Naive thymus-derived CD4-positive, alpha-beta T cell (primary cell): Measurements from ENCODE around the gene MAGI2. TPM values are rescaled to one million over a fixed set of nuclear protein-coding genes. Genes with fewer than 3 reads are reported as not detected.
"Not testable (repeated sequence)": the region's sequence is repeated elsewhere in the genome, so short reads cannot be mapped to it uniquely, and the experiment has no call there.

Source experiments
- ATAC-seq: fragments of 150-1000 bp; cut with Tn5 transposase; 2 replicates; pipeline ENCODE4 v1.10.0; 2021; ENCODE audit warnings: mild to moderate bottlenecking, moderate library complexity
- CTCF ChIA-PET: fragments of 350-600 bp; sonication (Branson Sonifier 250); formaldehyde crosslinking; loops from one replicate; lab custom pipeline; 2021; ENCODE audit warnings: antibody characterized with exemption; lab: Charles Lee
- POLR2A ChIA-PET: fragments of 350-600 bp; sonication (Branson Sonifier 250); formaldehyde crosslinking; loops from one replicate; lab custom pipeline; 2021; ENCODE audit warnings: antibody characterized with exemption, inconsistent platforms; lab: Charles Lee
- DNase-seq, 9 donors: peaks; one replicate each; pipeline versions ENCODE4 v3.0.0 to v3.0.0-alpha.2; 2020 to 2022; ENCODE audit warnings: mixed read lengths in 1 of 9
- H3K27ac ChIP-seq: one replicate; pipeline ENCODE4 v1.7.0; 2013; ENCODE audit warnings: mild to moderate bottlenecking, low read depth, low read length, moderate library complexity
- H3K27me3 ChIP-seq, 2 donors: one replicate each; pipeline ENCODE4 v1.7.0; 2013; ENCODE audit warnings: low read length in 2 of 2, mild to moderate bottlenecking in 2 of 2, moderate library complexity in 2 of 2; ENCODE audit not compliant: control insufficient read depth in 2 of 2, insufficient read depth in 2 of 2
- H3K36me3 ChIP-seq, 3 experiments: 1 replicate in 2 of 3; 2 replicates in 1 of 3; pipeline ENCODE4 v1.7.0; 2013; ENCODE audit warnings: low read length in 3 of 3, mild to moderate bottlenecking in 3 of 3, moderate library complexity in 1 of 3; ENCODE audit not compliant: insufficient read depth in 3 of 3, control insufficient read depth in 2 of 3
- H3K4me1 ChIP-seq, 2 donors: one replicate each; pipeline ENCODE4 v1.7.0; 2013; ENCODE audit warnings: low read length in 2 of 2, mild to moderate bottlenecking in 2 of 2, moderate library complexity in 1 of 2; ENCODE audit not compliant: control insufficient read depth in 2 of 2, insufficient read depth in 2 of 2
- H3K4me3 ChIP-seq: 2 replicates; pipeline ENCODE4 v1.7.0; 2013; ENCODE audit warnings: mild to moderate bottlenecking, low read length
- H3K9me3 ChIP-seq, 3 experiments: 1 replicate in 2 of 3; 2 replicates in 1 of 3; pipeline ENCODE4 v1.7.0; 2013; ENCODE audit warnings: low read length in 3 of 3; ENCODE audit not compliant: control insufficient read depth in 2 of 3
- H3K27ac Mint-ChIP-seq, 9 donors: one replicate each; pipeline ENCODE4 v1.8.0; 2020 to 2022; ENCODE audit warnings: mixed read lengths in 9 of 9, mild to moderate bottlenecking in 8 of 9, moderate library complexity in 5 of 9, inconsistent platforms in 2 of 9
- H3K27me3 Mint-ChIP-seq, 5 donors: one replicate each; pipeline ENCODE4 v1.8.0; 2021 to 2022; ENCODE audit warnings: mixed read lengths in 5 of 5, mild to moderate bottlenecking in 1 of 5
- H3K36me3 Mint-ChIP-seq, 5 donors: one replicate each; pipeline ENCODE4 v1.8.0; 2020 to 2022; ENCODE audit warnings: mixed read lengths in 5 of 5, mild to moderate bottlenecking in 3 of 5, inconsistent platforms in 1 of 5
- H3K4me1 Mint-ChIP-seq, 7 donors: one replicate each; pipeline ENCODE4 v1.8.0; 2020 to 2022; ENCODE audit warnings: mixed read lengths in 7 of 7, mild to moderate bottlenecking in 3 of 7, inconsistent platforms in 1 of 7
- H3K4me3 Mint-ChIP-seq, 10 donors: one replicate each; pipeline ENCODE4 v1.8.0; 2020 to 2022; ENCODE audit warnings: mild to moderate bottlenecking in 10 of 10, mixed read lengths in 10 of 10, moderate library complexity in 6 of 10, inconsistent platforms in 2 of 10
- H3K9me3 Mint-ChIP-seq, 11 donors: one replicate each; pipeline ENCODE4 v1.8.0; 2020 to 2022; ENCODE audit warnings: mixed read lengths in 11 of 11, mild to moderate bottlenecking in 4 of 11, inconsistent platforms in 1 of 11, moderate library complexity in 1 of 11
- intact Hi-C, 2 donors: fragments of 100-400 bp; cut with micrococcal nuclease; formaldehyde crosslinking; loops; one replicate each; pipeline ENCODE4 v1.15.1; 2023
- polyA plus RNA-seq, 2 donors: library from polyadenylated mRNA; unstranded; fragments of 300-500 nt; fragmentation: Illumina TruSeq; gene quantifications; one replicate each; pipeline ENCODE4 v1.2.3, GENCODE V29; 2021
- total RNA-seq, 6 experiments: library from RNA in 5 of 6; stranded (reverse) in 5 of 6; gene quantifications; 1 replicate in 5 of 6; 2 replicates in 1 of 6; pipeline ENCODE4 v1.2.3 and lab custom pipeline; 2021 to 2026

The MAGI2 gene
- total and polyA plus RNA-seq, 7 experiments from 2014 or later = 0.05 to 0.67 (median 0.15) TPM; not detected in 3

DNA sequence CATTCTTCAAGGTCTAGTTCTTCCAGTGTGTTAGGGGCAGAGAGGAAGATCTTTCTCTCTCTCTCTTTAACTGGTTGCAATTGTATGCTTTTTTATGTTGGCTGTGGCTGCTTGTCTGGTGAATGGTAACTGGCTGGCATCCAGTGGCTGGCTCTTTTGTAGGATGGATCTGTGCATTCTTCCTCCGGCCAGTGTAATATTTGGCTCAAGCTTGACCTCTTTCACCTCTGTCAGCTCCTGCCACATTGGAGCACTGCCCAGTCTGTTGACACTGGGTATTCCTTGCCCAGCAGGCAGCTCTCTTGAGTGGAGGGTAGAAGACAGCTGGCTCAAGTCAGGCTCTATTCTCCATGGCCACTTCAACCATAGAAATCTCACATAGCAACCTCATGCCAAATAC lies 1126.6 kb downstream of the MAGI2 start:
- Mint-ChIP-seq H3K4me3 (no peak overlapping the region), H3K4me1 (no peaks in the 10 kb centered on the region), H3K36me3 (no peaks in the 10 kb centered on the region), H3K9me3 (peaks cover 0 to 4% (median 0%) of the 10 kb centered on the region in 11 donors), H3K27me3 (peaks cover 0 to 4% (median 4%) of the 10 kb centered on the region in 5 donors), H3K27ac (no peak overlapping the region)
- Histone ChIP-seq H3K4me3 (no peak overlapping the region), H3K27ac (no peak overlapping the region), H3K27me3 (no peaks in the 10 kb centered on the region), H3K36me3 (no peaks in the 10 kb centered on the region), H3K4me1 (no peaks in the 10 kb centered on the region), H3K9me3 (peaks cover 0 to 4% (median 0%) of the 10 kb centered on the region in 3 experiments)
- intact Hi-C loops = no loop called here
- ATAC-seq (no peak), DNase-seq (no peak)
- ChIA-PET POLR2A (no interaction called here), CTCF (no interaction called here)

- Mint-ChIP-seq H3K27ac (no peak overlapping the region), H3K4me1 (no peaks in the 10 kb centered on the region), H3K4me3 (no peak overlapping the region), H3K27me3 (peaks cover 0 to 4% (median 4%) of the 10 kb centered on the region in 5 donors), H3K36me3 (no peaks in the 10 kb centered on the region), H3K9me3 (peaks cover 0 to 4% (median 0%) of the 10 kb centered on the region in 11 donors)
- ChIA-PET POLR2A (no interaction called here), CTCF (no interaction called here)
- DNase-seq (no peak), ATAC-seq (no peak)
- Histone ChIP-seq H3K4me1 (no peaks in the 10 kb centered on the region), H3K36me3 (no peaks in the 10 kb centered on the region), H3K9me3 (peaks cover 0 to 4% (median 0%) of the 10 kb centered on the region in 3 experiments), H3K4me3 (no peak overlapping the region), H3K27me3 (no peaks in the 10 kb centered on the region), H3K27ac (no peak overlapping the region)
- intact Hi-C loops = no loop called here
Observed at GRCh38 chr7:78326189-78326588, 1127.3 kb downstream of the MAGI2 start.

- peaks cover 0 to 2% (median 0%) of the 10 kb centered on the region in 5 donors for H3K36me3 Mint-ChIP-seq
- intact Hi-C loops = no loop called here
- CTCF ChIA-PET = no interaction called here
- H3K27ac Mint-ChIP-seq = no peak overlapping the region
- DNase-seq (no peak), ATAC-seq (no peak)
- H3K4me1 Mint-ChIP-seq = no peaks in the 10 kb centered on the region
- H3K27me3 ChIP-seq = no peaks in the 10 kb centered on the region
- peaks cover 0 to 4% (median 0%) of the 10 kb centered on the region in 5 donors for H3K27me3 Mint-ChIP-seq
- no peak overlapping the region for H3K4me3 Mint-ChIP-seq
- no peaks in the 10 kb centered on the region for H3K36me3 ChIP-seq
- POLR2A ChIA-PET = no interaction called here
- H3K9me3 Mint-ChIP-seq = peaks cover 0 to 15% (median 1%) of the 10 kb centered on the region in 11 donors
- peaks cover 0 to 4% (median 0%) of the 10 kb centered on the region in 3 experiments for H3K9me3 ChIP-seq
- no peaks in the 10 kb centered on the region for H3K4me1 ChIP-seq
- H3K4me3 ChIP-seq = no peak overlapping the region
- no peak overlapping the region for H3K27ac ChIP-seq
Observed at GRCh38 chr7:78323118-78323517, 1130.3 kb downstream of the MAGI2 start.

DNA sequence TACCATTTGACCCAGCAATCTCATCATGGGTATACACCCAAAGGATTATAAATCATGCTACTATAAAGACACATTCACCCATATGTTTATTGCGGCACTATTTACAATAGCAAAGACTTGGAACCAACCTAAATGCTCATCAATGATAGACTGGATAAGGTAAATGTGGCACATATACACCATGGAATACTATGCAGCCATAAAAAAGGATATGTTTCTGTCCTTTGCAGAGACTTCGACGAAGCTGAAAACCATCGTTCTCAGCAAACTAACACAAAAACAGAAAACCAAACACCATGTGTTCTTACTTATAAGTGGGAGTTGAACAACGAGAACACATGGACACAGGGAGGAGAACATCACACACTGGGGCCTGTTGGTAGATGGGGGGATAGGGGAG lies 1131.2 kb downstream of the MAGI2 start:
- CTCF ChIA-PET, DNase-seq, H3K4me3 Mint-ChIP-seq, intact Hi-C loops, H3K27ac Mint-ChIP-seq, H3K4me1 ChIP-seq, POLR2A ChIA-PET, H3K36me3 ChIP-seq, H3K4me3 ChIP-seq, H3K27me3 Mint-ChIP-seq, H3K9me3 ChIP-seq, ATAC-seq, H3K27me3 ChIP-seq, H3K36me3 Mint-ChIP-seq, H3K27ac ChIP-seq, H3K4me1 Mint-ChIP-seq: not testable (repeated sequence)
- peaks cover 0 to 17% (median 2%) of the 10 kb centered on the region in 11 donors for H3K9me3 Mint-ChIP-seq

- Histone ChIP-seq H3K27ac (no peak overlapping the region), H3K4me1 (no peaks in the 10 kb centered on the region), H3K36me3 (no peaks in the 10 kb centered on the region), H3K27me3 (no peaks in the 10 kb centered on the region), H3K9me3 (no peaks in the 10 kb centered on the region), H3K4me3 (no peak overlapping the region)
- H3K4me1 Mint-ChIP-seq = no peaks in the 10 kb centered on the region
- CTCF ChIA-PET = no interaction called here
- ATAC-seq = no peak
- no peak overlapping the region for H3K27ac Mint-ChIP-seq
- intact Hi-C loops = no loop called here
- POLR2A ChIA-PET = no interaction called here
- DNase-seq = no peak
- H3K36me3 Mint-ChIP-seq = peaks cover 0 to 4% (median 0%) of the 10 kb centered on the region in 5 donors
- H3K27me3 Mint-ChIP-seq = peaks cover 0 to 5% (median 0%) of the 10 kb centered on the region in 5 donors
- peaks cover 0 to 13% (median 2%) of the 10 kb centered on the region in 11 donors for H3K9me3 Mint-ChIP-seq
- H3K4me3 Mint-ChIP-seq = no peak overlapping the region
Observed at GRCh38 chr7:78317371-78317770, 1136.1 kb downstream of the MAGI2 start.

DNA sequence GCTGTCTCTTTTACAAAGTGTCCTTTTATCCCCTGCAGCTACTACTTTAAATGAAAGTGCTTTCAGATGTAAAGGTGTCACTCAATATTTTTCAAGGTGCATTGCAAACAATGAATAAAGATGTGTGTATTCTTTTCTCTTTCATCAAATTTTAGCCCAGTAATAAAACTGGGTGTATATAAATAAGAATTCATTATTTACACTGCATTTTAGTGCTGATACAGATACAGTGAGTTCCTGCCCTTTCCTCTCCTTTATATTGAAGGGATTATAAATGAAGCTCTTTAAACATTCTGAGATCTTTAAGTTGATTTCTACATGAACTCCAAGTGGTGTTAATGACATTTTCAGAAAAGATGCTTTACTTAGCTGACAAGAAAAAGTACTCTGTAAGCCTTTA lies 1137.4 kb downstream of the MAGI2 start:
- H3K9me3 ChIP-seq = no peaks in the 10 kb centered on the region
- H3K4me1 ChIP-seq = no peaks in the 10 kb centered on the region
- intact Hi-C loops = no loop called here
- no peaks in the 10 kb centered on the region for H3K27me3 ChIP-seq
- DNase-seq (no peak), ATAC-seq (no peak)
- no peaks in the 10 kb centered on the region for H3K4me1 Mint-ChIP-seq
- no peaks in the 10 kb centered on the region for H3K36me3 ChIP-seq
- POLR2A ChIA-PET = no interaction called here
- H3K4me3 ChIP-seq = no peak overlapping the region
- H3K4me3 Mint-ChIP-seq = no peak overlapping the region
- H3K36me3 Mint-ChIP-seq = peaks cover 0 to 4% (median 0%) of the 10 kb centered on the region in 5 donors
- CTCF ChIA-PET = no interaction called here
- peaks cover 0 to 5% (median 0%) of the 10 kb centered on the region in 5 donors for H3K27me3 Mint-ChIP-seq
- no peak overlapping the region for H3K27ac ChIP-seq
- H3K9me3 Mint-ChIP-seq = peaks cover 0 to 13% (median 2%) of the 10 kb centered on the region in 11 donors
- H3K27ac Mint-ChIP-seq = no peak overlapping the region

GRCh38 chr7:78315119-78315518 lies 1138.3 kb downstream of the MAGI2 start:
- peaks cover 0 to 5% (median 0%) of the 10 kb centered on the region in 5 donors for H3K27me3 Mint-ChIP-seq
- intact Hi-C loops = no loop called here
- Histone ChIP-seq H3K36me3 (no peaks in the 10 kb centered on the region), H3K27me3 (no peaks in the 10 kb centered on the region), H3K4me1 (no peaks in the 10 kb centered on the region), H3K27ac (no peak overlapping the region), H3K9me3 (no peaks in the 10 kb centered on the region), H3K4me3 (no peak overlapping the region)
- no peak overlapping the region for H3K4me3 Mint-ChIP-seq
- ChIA-PET CTCF (no interaction called here), POLR2A (no interaction called here)
- peaks cover 0 to 13% (median 1%) of the 10 kb centered on the region in 11 donors for H3K9me3 Mint-ChIP-seq
- H3K27ac Mint-ChIP-seq = no peak overlapping the region
- H3K36me3 Mint-ChIP-seq = peaks cover 0 to 4% (median 0%) of the 10 kb centered on the region in 5 donors
- ATAC-seq (no peak), DNase-seq (no peak)
- H3K4me1 Mint-ChIP-seq = no peaks in the 10 kb centered on the region
